NCI-H1092 (cell line): ENCODE results near the gene NUDT4.
"Not testable (repeated sequence)": the region's sequence is repeated elsewhere in the genome, so short reads cannot be mapped to it uniquely, and the experiment has no call there.

Experiments used
- DNase-seq: peaks from one replicate; lab custom pipeline; 2025; lab: John Stamatoyannopoulos, UW

Gene NUDT4

DNA sequence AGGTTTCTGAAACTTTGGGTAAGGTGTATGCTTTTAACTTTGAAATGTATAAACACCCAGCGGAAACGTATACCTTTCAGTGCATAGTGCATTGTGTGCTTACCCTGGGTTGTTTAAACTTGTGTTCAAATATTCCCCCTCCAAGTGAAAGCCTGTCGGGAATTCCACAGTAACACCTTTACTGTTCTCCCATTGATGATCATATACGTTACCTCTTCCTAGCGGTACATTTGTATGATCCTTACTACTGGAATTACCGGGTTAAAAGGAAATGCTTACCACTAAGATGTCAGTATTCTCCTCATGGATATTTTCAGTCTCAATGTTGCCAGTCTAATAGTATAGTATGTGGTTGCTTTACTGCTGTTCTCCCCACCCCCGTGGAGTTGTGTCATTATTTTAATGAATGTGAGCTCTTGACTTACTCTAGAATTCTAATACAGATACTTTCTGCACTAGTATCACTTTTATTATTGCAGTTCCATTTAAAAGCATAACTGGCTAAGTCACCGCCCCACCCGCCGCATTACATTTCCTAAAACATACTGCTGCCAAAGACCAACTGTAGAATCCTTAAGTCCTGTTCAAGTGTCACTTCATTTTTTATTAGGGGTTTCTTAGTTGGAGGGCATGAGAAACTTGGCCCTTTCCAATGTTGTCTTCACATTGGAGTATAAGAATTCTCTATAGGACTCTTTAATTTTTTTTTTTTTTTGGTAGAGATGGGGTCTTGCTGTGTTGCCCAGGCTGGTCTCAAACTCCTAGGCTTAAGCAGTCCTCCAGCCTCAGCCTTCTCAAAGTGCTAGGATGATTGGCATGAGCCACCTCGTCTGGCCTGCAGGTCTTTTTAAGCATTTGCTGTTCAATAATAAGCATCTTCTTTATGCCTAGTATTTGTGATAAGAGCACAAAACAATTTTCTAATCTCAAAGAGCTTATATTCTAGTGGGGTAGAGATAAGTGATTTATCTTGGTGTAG lies 24.9 kb downstream of the NUDT4 start:
- no peak for DNase-seq

DNA sequence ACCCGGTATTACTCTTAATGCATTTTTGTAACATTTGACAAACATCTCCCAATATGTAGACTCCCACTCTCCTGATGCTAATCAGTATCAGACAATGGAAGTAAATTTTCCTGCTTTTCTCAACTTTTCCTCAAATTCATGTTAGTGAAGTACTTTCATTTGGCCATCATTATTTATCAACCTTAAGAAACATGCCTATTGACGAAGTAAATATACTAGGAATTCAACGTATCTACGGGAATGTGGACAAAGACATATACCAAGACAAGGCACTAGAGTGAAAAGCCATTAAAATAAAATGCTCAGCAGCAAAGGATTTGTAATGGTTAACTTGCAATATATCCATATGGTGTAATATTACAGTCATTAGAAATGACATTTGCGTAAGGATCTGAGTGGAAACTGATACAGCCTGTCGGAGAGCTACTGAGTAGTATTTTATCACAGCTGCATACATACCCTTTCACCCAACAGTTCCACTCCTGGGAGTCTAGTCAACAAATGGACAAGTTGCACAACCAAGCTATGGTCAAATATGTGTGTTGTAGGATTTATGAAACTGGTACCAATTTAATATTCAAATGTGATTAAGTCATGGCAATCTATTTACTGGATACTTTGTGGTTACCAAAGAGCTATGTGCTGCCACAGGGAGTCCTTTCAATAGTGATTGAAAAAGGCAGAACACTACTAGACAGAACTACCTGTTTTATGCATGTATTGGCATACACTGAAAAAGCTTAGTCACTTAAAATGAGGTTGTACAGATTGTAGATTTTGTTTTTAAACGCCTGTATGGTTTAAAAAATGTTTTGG lies 26.5 kb downstream of the NUDT4 start:
- no peak for DNase-seq

DNA sequence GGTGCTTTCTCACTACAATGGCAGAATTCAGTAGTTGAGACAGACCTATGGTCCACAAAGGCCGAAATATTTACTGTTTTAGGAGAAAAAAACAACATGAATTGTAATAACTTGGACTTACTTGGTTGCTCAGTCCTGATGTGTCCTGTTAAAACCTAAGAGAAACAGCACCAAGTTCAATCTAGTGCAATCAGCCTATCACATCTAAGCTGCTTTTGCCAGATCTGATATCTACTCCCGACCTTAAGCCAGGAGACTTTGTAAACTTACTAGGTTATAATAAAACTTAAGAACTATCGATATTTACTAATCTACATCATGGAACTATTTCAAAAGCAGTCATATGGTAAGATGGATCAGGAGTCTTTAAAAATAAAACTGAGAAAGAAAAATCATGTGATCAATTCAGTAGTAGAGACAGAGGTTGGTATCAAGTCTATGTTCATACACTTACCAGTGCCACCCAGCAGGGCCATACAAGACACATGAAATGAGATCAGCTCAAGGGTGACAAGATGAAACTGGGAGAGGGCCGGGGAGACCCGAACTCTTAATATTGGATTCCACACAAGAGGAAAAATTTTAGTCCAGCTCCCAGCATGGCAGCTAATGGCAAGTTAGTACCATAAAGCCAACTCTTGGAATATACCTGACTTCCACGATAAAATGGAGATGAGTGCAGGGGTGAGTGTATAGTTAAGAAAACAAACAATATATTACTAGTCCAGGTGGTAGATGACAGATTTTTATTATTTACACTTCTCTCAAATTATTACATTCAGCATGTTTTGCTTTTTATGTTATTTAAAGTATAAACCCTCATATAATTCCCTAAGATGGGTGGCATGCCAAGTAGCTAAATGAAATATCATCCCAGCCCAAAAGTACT lies 27.5 kb downstream of the NUDT4 start:
- DNase-seq: no peak

DNA sequence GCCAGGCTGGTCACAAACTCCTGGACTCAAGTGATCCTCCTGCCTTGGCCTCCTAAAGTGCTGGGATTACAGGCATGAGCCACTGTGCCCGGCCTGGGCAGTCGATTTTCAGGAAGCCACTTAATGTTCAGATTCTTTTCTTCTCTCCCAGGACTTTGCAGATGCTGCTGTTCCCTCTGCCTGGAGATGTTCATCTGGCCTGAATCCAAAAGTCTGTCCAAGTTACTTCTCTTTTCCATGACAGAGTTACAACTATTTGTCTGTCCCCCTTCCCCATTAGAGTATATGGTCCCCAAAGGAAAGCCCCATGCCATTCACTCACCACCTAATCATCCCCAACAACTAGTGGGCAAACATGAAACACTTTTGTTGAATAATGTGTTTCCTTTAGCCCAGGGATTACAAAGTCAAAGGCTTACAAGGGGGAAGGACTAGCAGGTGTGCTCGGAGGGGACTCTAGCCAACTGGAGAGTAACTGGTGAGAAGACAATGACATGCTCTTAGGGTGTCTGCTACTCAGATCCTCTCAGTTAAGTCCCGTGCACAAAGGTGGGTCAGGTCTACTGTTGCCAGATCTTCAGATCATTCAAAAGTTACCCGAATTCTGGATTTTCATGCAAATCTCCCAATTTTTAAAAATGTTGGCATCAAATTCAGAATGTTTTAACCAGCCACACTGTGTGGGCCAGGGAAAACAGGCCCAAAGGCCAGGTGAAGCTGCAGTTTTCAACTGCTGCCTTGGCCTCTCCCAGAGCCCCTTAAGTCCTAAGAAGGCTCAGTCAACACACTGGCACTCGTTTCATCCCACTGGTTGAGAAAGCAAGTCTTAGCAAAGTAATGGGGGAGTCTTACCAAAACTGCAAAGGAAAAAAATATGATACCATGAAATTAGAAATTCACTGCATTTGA lies 29.6 kb downstream of the NUDT4 start:
- no peak for DNase-seq

DNA sequence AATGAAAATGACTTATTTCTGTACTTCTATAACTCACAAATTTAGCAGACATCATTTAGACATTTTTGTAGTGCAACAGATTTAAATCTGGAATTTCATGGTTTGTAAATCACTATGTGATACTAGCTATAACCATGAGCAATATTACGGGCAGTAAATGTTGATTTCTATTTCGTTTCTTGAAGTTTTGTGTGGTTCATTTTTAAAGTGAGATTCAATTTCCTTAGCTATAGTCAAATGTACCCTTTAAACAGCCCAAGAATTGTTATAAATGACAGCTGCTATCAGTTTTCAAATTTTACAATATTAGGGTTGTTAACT lies 30.2 kb downstream of the NUDT4 start:
- no peak for DNase-seq

DNA sequence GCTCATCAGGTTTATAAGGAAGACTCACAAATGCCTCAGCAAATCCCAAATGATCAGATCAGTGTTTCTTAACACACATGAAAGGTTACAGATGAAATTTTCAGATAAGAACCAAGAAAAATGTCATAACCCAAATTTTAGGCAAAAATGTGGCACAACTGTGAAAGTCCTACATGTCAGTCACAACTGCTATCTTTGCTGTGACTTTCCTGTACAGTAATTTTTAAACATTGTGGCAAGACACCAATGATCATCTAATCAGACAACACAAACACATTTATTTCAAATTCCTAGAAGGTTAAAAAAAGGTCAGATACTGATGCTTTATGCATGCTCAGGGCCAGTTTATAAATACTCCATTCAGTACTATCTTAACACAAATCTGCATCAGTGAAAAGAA lies 31.1 kb downstream of the NUDT4 start:
- DNase-seq: no peak

DNA sequence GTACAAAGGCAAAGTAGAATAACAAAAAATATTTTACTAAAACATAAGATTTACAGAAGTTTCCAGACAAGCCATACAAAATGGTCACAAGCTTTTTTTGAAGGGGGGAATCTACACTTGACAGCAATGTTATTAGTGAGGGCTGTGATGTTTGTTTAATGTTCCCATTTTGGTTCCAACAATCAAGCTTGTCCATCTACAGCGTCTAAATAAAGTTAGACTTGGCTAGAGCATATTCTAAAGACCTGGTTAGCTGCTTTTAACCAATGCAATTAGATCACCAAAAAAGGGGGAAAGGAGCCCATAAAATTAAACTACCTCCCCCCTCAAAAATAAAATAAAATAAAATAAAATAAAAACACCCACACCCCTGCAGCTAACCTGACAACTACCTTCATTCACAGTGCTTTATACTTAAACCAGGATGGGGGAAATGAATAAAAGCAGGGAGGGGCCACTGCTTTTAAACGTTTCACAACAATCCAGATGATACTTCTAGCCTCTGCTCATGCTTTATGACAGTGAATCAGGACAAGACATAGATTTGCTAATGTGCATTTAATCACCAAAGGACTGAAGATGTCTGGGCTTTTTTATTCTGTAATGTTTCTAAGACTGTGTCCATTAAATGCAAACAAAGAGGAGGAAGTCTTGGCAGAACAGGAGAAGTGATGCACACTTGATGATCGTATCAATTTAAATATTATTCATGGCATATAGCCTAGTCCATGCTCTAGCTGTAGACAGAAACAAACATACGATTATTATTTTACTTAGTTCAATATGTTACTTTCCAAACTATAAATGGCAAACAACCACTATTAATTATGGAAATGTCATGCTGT lies 31.8 kb downstream of the NUDT4 start:
- DNase-seq: not testable (repeated sequence)

DNA sequence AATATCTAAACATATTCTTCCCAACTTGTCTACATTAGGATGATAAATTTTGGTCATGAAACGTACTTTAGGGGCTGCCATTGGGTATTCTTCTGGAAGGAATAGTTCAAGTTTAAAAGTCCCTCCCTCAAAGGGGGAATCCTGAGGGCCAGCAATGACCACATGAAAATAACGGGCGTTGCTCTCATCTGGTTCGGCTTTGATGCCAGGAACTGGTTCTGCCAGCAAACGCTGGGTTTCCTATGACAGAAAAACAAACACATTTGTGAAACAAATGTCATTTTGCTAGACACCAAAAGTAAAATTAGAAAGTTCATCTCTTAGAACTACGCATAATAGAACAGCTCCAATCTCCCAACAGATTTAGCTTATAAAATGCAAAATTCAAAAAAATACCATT lies 33.3 kb downstream of the NUDT4 start:
- DNase-seq: not testable (repeated sequence)

DNA sequence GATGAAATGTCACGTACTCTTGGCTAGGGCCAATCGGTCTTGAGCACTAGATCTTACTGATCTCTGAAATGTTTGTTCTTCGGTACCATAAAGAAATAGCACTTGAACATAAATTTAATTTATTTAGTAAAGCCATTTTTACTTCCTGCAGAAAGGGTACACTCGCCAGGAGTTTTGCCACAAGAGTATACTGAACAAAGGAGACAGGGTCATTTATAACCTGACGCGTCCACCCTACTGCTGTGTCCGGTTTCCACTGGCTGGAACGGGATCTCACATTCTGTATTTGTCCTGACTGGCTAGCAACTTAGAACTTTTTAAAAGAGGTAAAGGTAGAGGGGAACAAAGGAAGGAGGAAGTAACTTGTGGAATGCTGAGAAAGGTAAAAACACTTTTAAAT lies 34.7 kb downstream of the NUDT4 start:
- not testable (repeated sequence) for DNase-seq

DNA sequence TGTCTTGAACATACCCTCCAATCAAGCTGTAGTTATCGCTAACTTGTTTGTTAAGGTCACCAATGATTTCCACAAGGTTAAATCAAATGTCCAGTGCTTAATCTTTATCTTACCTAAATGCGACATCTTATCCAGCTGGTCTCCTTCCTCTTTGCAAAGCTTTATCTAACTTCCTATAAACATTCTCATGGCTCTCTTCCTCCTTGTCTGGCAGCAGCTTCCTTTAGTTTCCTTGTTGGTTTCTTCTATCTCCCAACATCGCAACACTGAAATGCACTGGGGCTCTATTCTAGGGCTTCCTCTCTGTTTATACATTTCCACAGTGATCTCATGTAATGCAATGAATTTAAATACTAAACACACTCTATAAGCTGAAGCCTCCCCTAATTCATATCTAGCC lies 35.3 kb downstream of the NUDT4 start:
- DNase-seq: no peak

DNA sequence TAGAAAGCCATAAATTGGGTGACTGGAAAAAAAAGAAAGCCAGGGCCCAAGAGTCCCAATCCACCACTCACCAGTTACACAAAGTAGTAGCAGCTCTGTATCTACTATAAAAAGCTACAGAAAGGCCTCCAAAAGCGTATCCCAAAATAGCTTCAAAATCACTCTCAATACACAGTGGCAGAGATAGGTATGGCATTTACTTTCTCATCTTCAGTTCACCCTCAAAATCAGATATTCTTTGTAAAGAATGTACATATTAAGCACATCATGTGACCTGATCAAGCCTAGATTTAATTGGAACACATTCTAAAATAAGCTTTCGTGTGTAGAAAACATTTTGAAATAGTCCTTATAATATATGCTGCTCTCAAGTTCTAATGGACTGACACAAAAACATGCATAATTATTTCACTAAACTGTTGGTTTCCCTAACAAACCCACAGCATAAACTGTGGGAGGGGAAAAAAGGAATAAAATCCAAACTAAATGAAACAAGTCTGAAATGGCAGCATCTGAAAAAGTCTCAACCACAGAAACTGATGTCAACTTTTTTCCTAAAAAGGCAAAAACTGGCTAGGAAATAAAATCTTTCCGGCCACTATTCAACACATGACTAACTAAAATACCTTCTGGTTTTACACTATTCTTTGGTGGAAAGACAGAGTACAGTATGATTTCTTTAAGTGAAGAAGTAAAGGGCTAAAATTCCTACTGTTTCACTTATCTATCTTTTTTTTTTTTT lies 38.2 kb downstream of the NUDT4 start:
- DNase-seq: no peak

DNA sequence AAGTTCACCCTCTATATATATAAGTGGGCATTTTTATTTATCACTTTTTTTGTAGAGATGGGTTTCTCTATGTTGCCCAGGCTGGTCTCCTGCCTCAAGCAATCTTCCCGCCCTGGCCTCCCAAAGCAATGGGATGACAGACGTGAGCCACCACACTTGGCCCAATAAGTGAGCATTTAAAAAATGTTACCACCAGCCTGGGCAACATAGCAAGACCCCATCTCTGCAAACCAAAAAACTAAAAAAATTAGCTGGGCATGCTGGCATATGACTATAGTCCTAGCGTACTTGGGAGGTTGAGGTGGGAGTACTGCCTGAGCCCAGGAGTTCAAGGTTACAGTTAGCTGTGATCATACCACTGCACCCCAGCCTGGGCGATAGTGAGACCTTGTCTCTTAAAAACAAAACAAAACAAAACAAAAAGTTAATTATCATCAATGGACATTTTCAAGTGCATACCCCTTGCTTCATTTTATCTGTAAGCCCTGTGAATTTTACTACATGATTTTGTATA lies 40.3 kb downstream of the NUDT4 start:
- DNase-seq: no peak

DNA sequence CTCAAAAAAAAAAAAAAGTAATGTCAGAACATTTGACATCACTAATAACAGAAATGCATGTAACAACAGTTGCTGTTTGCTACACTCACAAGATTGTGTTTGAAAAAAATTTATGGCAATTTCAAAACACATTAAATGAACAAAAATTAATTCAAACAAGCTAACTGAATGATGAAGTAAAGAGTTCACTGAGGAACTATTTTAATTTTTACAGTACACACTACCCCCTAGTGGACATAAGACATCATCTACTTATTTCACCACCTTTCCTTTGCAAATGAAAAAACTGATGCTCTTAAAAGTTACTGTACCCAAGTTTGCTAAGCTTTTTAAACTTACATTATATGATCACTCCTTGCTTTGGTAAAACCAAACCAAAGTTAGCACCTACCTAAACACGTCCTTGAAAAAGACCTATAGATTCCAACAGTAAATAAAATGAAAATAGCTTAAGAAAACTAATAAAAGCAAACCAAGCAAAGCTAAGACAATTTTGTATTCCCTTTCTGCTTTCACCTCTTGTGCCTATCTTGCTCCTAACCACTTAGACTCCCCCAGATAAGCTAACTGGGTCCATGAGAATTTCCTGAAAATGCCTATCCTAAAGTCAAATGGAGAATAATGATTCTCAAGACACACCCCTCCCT lies 41.8 kb downstream of the NUDT4 start:
- no peak for DNase-seq

DNA sequence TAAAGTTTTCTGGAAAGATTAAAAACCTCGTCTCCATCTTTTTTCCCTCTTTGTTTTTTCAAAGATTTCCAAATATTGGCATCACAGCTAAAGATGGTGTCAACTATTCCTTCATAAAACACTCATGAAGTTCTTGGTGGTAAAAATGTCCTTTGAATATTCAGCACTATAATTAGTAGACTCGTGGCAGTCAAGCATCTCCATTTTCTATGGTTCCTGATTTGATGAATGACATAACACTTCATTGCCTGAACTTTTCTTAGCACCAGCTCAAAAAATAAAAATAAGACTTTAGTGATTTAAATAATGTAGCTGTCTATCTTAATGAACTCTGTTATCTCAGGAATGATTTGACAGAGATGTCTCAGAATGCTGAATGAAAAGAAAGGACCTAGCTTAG lies 44.3 kb downstream of the NUDT4 start:
- no peak for DNase-seq

DNA sequence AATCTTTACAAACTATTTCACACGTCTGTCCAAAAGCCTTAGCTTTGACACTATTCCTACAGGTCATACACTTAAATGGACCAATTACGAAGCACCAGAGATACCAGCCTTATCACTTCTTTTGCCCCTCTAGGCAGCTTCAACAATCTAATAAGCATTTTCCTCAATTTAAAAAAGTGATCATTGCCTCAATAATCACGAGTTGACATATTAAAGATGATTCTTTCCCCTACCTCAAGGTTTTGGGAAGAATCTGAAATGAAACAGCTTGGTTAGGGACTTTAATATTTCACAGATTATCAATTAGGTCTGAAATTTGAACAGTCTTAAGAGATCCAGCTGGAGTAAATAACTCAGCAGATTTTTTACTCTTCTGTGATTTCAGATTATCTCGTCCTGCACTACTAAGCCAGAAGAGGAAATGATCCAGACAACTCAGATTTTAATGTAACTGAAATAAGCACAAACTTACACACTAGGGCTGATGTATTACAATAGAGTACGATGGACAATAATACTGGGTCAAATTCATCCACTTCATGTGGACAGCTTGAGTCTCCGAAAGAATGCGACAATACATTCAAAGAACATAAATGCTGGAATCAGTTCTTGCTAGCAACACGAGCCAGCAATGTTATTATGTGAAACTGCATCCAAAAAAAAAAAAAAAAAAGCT lies 48.1 kb downstream of the NUDT4 start:
- DNase-seq: no peak

DNA sequence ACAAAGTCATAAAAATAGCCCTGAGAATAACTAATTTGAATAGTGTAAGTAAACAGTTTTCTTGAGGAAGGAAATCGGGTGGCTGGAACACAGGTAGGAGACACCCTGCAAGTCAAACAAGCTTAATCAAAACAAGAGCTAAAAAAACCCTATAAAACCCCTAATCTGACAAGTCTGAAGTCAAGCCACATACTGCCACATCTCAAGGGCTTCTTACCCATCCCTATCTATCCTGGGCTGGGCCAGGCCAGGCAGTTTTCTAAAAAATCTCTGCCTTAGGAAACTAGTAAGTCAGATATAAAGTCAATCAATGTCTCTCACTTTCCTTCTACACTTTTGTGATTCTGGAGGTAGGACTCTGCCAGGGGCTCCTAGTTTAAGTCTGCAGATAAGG lies 48.7 kb downstream of the NUDT4 start:
- DNase-seq: no peak

DNA sequence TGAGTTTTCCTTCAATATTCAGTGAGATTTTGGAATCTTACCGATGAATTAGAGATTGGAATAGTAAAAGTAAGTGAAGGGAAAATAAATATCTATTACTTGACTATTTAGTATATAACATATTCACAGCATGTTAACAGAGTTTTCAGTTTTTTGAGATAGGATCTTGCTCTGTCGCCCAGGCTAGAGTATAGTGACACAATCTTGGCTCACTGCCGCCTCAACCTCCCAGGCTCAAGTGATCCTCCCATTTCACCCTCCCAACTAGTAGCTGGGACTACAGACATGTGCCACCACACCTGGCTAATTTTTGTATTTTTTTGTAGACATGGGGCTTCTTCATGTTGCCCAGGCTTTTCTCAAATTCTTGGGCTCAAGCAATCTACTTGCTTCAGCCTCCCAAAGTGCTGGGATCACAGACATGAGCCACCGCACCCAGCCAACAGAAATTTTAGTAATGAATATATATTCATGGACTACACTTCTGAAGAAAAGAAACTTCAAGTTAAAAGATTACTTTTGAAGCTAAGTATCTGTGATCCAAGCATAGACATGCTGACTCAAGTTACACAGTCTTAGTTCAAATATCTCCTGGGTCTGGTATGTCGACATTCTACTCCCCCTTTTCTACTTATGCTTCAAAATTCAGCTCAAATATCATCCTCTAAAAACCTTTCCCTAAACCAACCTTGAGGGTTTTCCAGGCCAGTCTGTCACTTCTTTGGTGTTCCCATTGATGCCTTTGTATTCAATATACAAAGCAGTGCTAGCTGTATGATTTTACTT lies 50.2 kb downstream of the NUDT4 start:
- no peak for DNase-seq
